Measurements from ENCODE around the gene RDX.

Gene RDX

DNA sequence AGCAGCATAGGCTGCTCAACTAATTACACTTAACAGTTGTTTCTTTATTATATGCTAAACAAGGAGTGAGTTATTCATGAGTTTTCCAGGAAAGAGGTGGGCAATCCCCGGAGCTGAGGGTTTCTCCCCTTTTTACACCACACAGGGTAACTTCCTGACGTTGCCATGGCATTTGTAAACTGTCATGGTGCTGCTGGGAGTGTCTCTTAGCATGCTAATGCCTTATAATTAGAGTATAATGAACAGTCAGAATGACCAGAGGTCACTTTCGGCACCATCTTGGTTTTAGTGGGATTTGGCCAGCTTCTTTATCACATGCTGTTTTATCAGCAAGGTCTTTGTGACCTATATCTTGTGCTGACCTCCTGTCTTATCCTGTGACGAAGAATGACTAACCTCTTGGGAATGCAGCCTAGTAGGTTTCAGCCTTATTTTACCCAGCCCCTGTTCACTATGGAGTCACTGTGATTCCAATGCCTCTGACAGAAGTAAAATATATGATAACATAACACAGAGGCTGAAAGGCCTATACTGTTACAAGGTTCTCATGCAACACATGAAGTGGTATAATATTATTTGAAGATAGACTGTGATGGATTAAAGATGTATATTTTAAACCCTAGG is 41.3 kb upstream of the RDX start:
- POLR2A ChIA-PET: no interaction called here
- CTCF ChIA-PET: no interaction called here
- DNase-seq (ENCODE audit: extremely low spot score): no peak
- TF ChIP-seq FOXK2 (IDR thresholded peaks at IDR 0.05): no peak
- TF ChIP-seq LEF1 (IDR thresholded peaks at IDR 0.05; ENCODE audit: borderline replicate concordance): no peak
- TF ChIP-seq BHLHE40 (IDR thresholded peaks at IDR 0.05; ENCODE audit: borderline replicate concordance): no peak
- no peak for TF ChIP-seq SP1 (IDR thresholded peaks at IDR 0.05)
- no peak for TF ChIP-seq NFRKB (IDR thresholded peaks at IDR 0.05)
- TF ChIP-seq L3MBTL2 (conservative IDR thresholded peaks at IDR 0.05): no peak
- TF ChIP-seq ZNF384 (IDR thresholded peaks at IDR 0.05): no peak
- TF ChIP-seq FOXM1 (IDR thresholded peaks at IDR 0.05; ENCODE audit: borderline replicate concordance): no peak

DNA sequence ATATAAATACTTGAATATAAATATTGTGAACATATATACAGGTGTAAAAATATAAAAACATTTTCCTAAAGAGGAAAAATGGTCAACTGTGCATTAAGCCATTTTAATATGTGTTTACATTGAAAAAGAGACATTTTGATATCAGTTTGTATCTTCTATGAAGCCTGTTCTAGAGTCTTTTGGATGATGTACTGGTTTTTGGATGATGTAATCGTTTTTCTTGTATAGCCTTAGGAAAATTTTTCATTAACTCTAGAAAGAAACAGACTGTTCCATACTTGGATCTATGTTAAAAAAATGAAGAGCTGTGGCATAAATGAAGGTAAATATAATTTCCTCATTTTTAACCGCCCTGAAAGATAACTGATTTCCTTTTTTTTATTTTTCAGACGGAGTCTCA is 39.6 kb upstream of the RDX start:
- CTCF ChIA-PET: no interaction called here

DNA sequence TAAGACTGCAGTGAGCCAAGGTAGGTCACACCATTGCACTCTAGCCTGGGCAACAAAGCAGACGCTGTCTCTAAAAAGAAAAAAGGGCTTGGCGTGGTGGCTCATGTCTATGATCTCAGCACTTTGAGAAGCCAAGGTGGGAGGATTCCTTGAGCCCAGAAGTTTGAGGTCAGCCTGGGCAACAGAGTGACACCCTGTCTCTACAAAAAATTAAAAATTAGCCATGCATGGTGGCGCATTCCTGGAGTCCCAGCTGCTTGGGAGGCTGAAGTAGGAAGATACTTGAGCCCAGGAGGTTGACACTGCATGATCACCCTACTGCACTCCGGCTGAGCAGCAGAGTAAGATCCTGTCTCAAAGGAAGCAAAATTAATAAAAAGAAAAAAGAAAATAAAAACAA is 38.9 kb upstream of the RDX start:
- ChIA-PET POLR2A (no interaction called here), CTCF (no interaction called here)
- no peak for DNase-seq (ENCODE audit: extremely low spot score)
- TF ChIP-seq HDGF (IDR thresholded peaks at IDR 0.05; ENCODE audit: borderline replicate concordance) (no peak), SP1 (IDR thresholded peaks at IDR 0.05) (no peak), ELF4 (IDR thresholded peaks at IDR 0.05) (no peak), FOXM1 (IDR thresholded peaks at IDR 0.05; ENCODE audit: borderline replicate concordance) (no peak), ZNF384 (IDR thresholded peaks at IDR 0.05) (no peak), L3MBTL2 (conservative IDR thresholded peaks at IDR 0.05) (no peak), CTBP1 (IDR thresholded peaks at IDR 0.05; ENCODE audit: borderline replicate concordance) (no peak), LEF1 (IDR thresholded peaks at IDR 0.05; ENCODE audit: borderline replicate concordance) (no peak), NFRKB (IDR thresholded peaks at IDR 0.05) (no peak), TARDBP (IDR thresholded peaks at IDR 0.05) (no peak), ARNT (IDR thresholded peaks at IDR 0.05) (no peak)
- TF ChIP-seq, protein P1, sequence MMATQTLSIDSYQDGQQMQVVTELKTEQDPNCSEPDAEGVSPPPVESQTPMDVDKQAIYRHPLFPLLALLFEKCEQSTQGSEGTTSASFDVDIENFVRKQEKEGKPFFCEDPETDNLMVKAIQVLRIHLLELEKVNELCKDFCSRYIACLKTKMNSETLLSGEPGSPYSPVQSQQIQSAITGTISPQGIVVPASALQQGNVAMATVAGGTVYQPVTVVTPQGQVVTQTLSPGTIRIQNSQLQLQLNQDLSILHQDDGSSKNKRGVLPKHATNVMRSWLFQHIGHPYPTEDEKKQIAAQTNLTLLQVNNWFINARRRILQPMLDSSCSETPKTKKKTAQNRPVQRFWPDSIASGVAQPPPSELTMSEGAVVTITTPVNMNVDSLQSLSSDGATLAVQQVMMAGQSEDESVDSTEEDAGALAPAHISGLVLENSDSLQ (IDR thresholded peaks at IDR 0.05): no peak

More for the DNA sequence above, 39.6 kb upstream of the RDX start:
- TF ChIP-seq HDGF (IDR thresholded peaks at IDR 0.05; ENCODE audit: borderline replicate concordance): no peak
- TF ChIP-seq ELF4 (IDR thresholded peaks at IDR 0.05): no peak
- TF ChIP-seq FOXA1 (IDR thresholded peaks at IDR 0.05): no peak
- no peak for TF ChIP-seq ARNT (IDR thresholded peaks at IDR 0.05)
- no peak for TF ChIP-seq CTBP1 (IDR thresholded peaks at IDR 0.05; ENCODE audit: borderline replicate concordance)
- TF ChIP-seq, protein P1 (IDR thresholded peaks at IDR 0.05): no peak
- no peak for TF ChIP-seq FOXK2 (IDR thresholded peaks at IDR 0.05)
- no peak for TF ChIP-seq SUZ12 (IDR thresholded peaks at IDR 0.05)
- no peak for TF ChIP-seq FOXM1 (IDR thresholded peaks at IDR 0.05; ENCODE audit: borderline replicate concordance)
- no peak for TF ChIP-seq NFRKB (IDR thresholded peaks at IDR 0.05)
- TF ChIP-seq L3MBTL2 (conservative IDR thresholded peaks at IDR 0.05): no peak
- TF ChIP-seq BHLHE40 (IDR thresholded peaks at IDR 0.05; ENCODE audit: borderline replicate concordance): no peak
- TF ChIP-seq SP1 (IDR thresholded peaks at IDR 0.05): no peak
- TF ChIP-seq LEF1 (IDR thresholded peaks at IDR 0.05; ENCODE audit: borderline replicate concordance): no peak
- no peak for TF ChIP-seq ZNF384 (IDR thresholded peaks at IDR 0.05)
- no peak for TF ChIP-seq TARDBP (IDR thresholded peaks at IDR 0.05)
- POLR2A ChIA-PET: no interaction called here
- DNase-seq (ENCODE audit: extremely low spot score): no peak

DNA sequence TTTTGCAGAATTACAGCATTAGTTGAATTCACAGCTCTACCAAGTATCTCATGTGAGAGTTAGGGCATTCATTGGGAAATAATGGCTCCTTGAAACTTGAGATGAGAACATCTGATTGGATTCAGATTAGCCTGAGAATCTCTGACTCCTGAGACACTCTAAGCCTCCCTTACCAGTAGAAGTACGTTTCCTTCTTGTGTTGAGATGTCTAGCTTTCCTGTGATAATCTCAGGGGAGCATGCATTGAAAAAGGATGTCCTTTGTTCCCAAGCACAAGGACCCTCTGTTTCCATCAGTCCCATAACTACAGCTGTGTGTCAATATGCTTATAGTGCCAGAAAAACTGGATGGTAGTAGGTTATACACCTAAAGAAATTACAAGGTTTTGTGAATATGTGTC is 35.2 kb upstream of the RDX start:
- no peak for DNase-seq (ENCODE audit: extremely low spot score)
- ChIA-PET CTCF (no interaction called here), POLR2A (no interaction called here)
- TF ChIP-seq L3MBTL2 (conservative IDR thresholded peaks at IDR 0.05) (no peak), HDGF (IDR thresholded peaks at IDR 0.05; ENCODE audit: borderline replicate concordance) (no peak), SP1 (IDR thresholded peaks at IDR 0.05) (no peak), SUZ12 (IDR thresholded peaks at IDR 0.05) (no peak), ARNT (IDR thresholded peaks at IDR 0.05) (no peak), LEF1 (IDR thresholded peaks at IDR 0.05; ENCODE audit: borderline replicate concordance) (no peak), FOXA1 (IDR thresholded peaks at IDR 0.05) (no peak), CTBP1 (IDR thresholded peaks at IDR 0.05; ENCODE audit: borderline replicate concordance) (no peak), ZNF384 (IDR thresholded peaks at IDR 0.05) (no peak), FOXK2 (IDR thresholded peaks at IDR 0.05) (no peak)
- TF ChIP-seq, protein P1 (IDR thresholded peaks at IDR 0.05): no peak

DNA sequence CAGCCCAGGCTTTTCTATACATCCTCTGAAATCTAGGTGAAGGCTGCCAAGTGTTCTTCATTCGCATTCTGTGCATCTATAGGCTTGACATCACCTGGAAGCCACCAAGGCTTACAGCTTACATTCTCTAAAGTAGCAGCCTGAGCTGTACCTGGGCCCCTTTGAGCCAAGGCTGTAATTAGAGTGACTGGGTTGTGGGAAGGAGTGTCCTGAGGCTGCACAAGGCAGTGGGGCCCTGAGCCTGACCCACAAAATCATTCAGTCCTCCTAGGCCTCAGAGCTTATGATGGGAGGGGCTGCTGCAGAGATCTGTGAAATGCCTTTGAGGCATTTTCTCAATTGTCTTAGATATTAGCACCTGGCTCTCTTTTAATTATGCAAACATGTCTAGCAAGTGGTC is 33.0 kb upstream of the RDX start:
- CTCF ChIA-PET: interaction anchor here (0.6 to 0.7 kb wide), 2 partner anchors 9 to 33 kb away, joined by 3 to 4 read pairs; partner anchors contain the start of gene RDX
- no peak for DNase-seq (ENCODE audit: extremely low spot score)
- POLR2A ChIA-PET: no interaction called here
- TF ChIP-seq NFRKB (IDR thresholded peaks at IDR 0.05) (no peak), ZNF384 (IDR thresholded peaks at IDR 0.05) (no peak), FOXM1 (IDR thresholded peaks at IDR 0.05; ENCODE audit: borderline replicate concordance) (no peak), ARNT (IDR thresholded peaks at IDR 0.05) (no peak), L3MBTL2 (conservative IDR thresholded peaks at IDR 0.05) (no peak), TARDBP (IDR thresholded peaks at IDR 0.05) (no peak), FOXA1 (IDR thresholded peaks at IDR 0.05) (no peak), HDGF (IDR thresholded peaks at IDR 0.05; ENCODE audit: borderline replicate concordance) (no peak), ELF4 (IDR thresholded peaks at IDR 0.05) (no peak), BHLHE40 (IDR thresholded peaks at IDR 0.05; ENCODE audit: borderline replicate concordance) (no peak)

DNA sequence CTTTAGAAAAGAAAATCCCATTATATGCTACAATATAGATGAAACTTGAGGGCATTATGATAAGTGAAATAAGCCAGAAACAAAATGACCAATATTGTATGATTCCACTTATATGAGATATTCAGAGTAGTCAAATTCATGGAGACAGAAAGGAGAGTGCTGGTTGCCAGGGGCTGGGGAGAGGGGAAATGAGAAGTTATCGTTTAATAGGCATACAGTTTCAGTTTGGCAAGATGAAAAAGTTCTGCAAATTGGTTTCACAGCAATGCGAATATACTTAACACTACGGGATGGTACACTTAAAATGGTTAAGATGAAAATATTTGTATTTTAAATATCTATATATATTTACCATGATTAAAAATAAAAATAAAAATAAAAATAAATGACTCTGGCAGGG is 31.1 kb upstream of the RDX start:
- POLR2A ChIA-PET: no interaction called here
- DNase-seq (ENCODE audit: extremely low spot score): no peak
- TF ChIP-seq NFRKB (IDR thresholded peaks at IDR 0.05) (no peak), ELF4 (IDR thresholded peaks at IDR 0.05) (no peak), SUZ12 (IDR thresholded peaks at IDR 0.05) (no peak), BHLHE40 (IDR thresholded peaks at IDR 0.05; ENCODE audit: borderline replicate concordance) (no peak), L3MBTL2 (conservative IDR thresholded peaks at IDR 0.05) (no peak), CTBP1 (IDR thresholded peaks at IDR 0.05; ENCODE audit: borderline replicate concordance) (no peak), HDGF (IDR thresholded peaks at IDR 0.05; ENCODE audit: borderline replicate concordance) (no peak), ARNT (IDR thresholded peaks at IDR 0.05) (no peak)
- TF ChIP-seq, protein P1 (IDR thresholded peaks at IDR 0.05): no peak
- CTCF ChIA-PET: no interaction called here
